Measurements from ENCODE around the gene ITSN1. TPM values are rescaled to one million over a fixed set of nuclear protein-coding genes. Genes with fewer than 3 reads are reported as not detected.

Gene ITSN1
- total RNA-seq, 1 experiment from 2014 or later: 50.3 TPM

- TF ChIP-seq REST (IDR thresholded peaks at IDR 0.05; ENCODE audit: insufficient read depth in 1 of 2, low read depth in 2 of 2, low read length in 1 of 2) (no peak), CTCF (IDR thresholded peaks at IDR 0.05) (no peak), SIN3A (IDR thresholded peaks at IDR 0.05; ENCODE audit: borderline replicate concordance, insufficient read depth, low read depth, low read length) (no peak), TCF7L2 (IDR thresholded peaks at IDR 0.05; ENCODE audit: low read depth, low read length) (no peak), POLR2AphosphoS5 (IDR thresholded peaks at IDR 0.05; ENCODE audit: low read depth, low read length) (no peak)
- ChIA-PET POLR2A (no interaction called here), CTCF (no interaction called here)
- Histone ChIP-seq H3K4me1 (ENCODE audit: control insufficient read depth, insufficient read depth, low read length) (peaks cover 15% of the 10 kb centered on the region), H3K36me3 (ENCODE audit: control insufficient read depth, insufficient read depth, low read length) (peaks cover 2% of the 10 kb centered on the region; the same call in 1 of the 2 replicates), H3K27ac (ENCODE audit: low read length) (no peak overlapping the region), H3K9me3 (ENCODE audit: control insufficient read depth, insufficient read depth, low read depth, low read length) (no peaks in the 10 kb centered on the region), H3K27me3 (ENCODE audit: control insufficient read depth, insufficient read depth, low read length) (no peaks in the 10 kb centered on the region), H3K4me3 (ENCODE audit: low read depth in 2 of 2, low read length in 2 of 2) (no peak overlapping the region)
- intact Hi-C loops (cut with micrococcal nuclease; ENCODE audit: unreplicated experiment) (no loop called here), in situ Hi-C loops (cut with HindIII; ENCODE audit: low pct_unique_long_range_greater_than_20kb, low sequenced_read_pairs) (no loop called here)
- no peak for ATAC-seq
- no peak for DNase-seq (ENCODE audit: low read depth, low spot score)
- no TSS peak for BruUV-seq (replicated peaks)
Measured at GRCh38 chr21:33797565-33797964, 155.3 kb downstream of the ITSN1 start.

- no peak overlapping the region for H3K27ac ChIP-seq (ENCODE audit: low read length)
- in situ Hi-C loops (cut with HindIII; ENCODE audit: low pct_unique_long_range_greater_than_20kb, low sequenced_read_pairs): no loop called here
- CTCF ChIA-PET: no interaction called here
Measured at GRCh38 chr21:33799378-33800090, 157.2 kb downstream of the ITSN1 start.

More at GRCh38 chr21:33799378-33800090, 157.2 kb downstream of the ITSN1 start:
- H3K27me3 ChIP-seq (ENCODE audit: control insufficient read depth, insufficient read depth, low read length): no peaks in the 10 kb centered on the region
- DNase-seq (ENCODE audit: low read depth, low spot score): no peak
- TF ChIP-seq SIN3A (IDR thresholded peaks at IDR 0.05; ENCODE audit: borderline replicate concordance, insufficient read depth, low read depth, low read length) (no peak), CTCF (IDR thresholded peaks at IDR 0.05) (no peak), REST (IDR thresholded peaks at IDR 0.05; ENCODE audit: insufficient read depth in 1 of 2, low read depth in 2 of 2, low read length in 1 of 2) (no peak), TCF7L2 (IDR thresholded peaks at IDR 0.05; ENCODE audit: low read depth, low read length) (no peak), POLR2AphosphoS5 (IDR thresholded peaks at IDR 0.05; ENCODE audit: low read depth, low read length) (no peak)
- no peak overlapping the region for H3K4me3 ChIP-seq (ENCODE audit: low read depth in 2 of 2, low read length in 2 of 2)
- BruUV-seq (replicated peaks): no TSS peak
- intact Hi-C loops (cut with micrococcal nuclease; ENCODE audit: unreplicated experiment): no loop called here
- POLR2A ChIA-PET: no interaction called here
- H3K36me3 ChIP-seq (ENCODE audit: control insufficient read depth, insufficient read depth, low read length): peaks cover 2% of the 10 kb centered on the region; the same call in 1 of the 2 replicates
- no peak for ATAC-seq
- peaks cover 16% of the 10 kb centered on the region for H3K4me1 ChIP-seq (ENCODE audit: control insufficient read depth, insufficient read depth, low read length)
- no peaks in the 10 kb centered on the region for H3K9me3 ChIP-seq (ENCODE audit: control insufficient read depth, insufficient read depth, low read depth, low read length)
